Measurements from ENCODE around the gene IFI27L2. TPM values are rescaled to one million over a fixed set of nuclear protein-coding genes. Genes with fewer than 3 reads are reported as not detected.
A peak's percentile ranks its signal among the peaks of the same experiment; 100 is the strongest.

Gene IFI27L2
- total and polyA plus RNA-seq, 2 donors (not counting 1 experiment from before 2014, with no cell fraction given) = 91.4 to 225 TPM

GRCh38 chr14:94138251-94138650 is 8.8 kb upstream of the IFI27L2 start:
- TF ChIP-seq CTCF (conservative IDR thresholded peaks at IDR 0.05 in 1 of 2, IDR thresholded peaks at IDR 0.05 in 1 of 2; ENCODE audit: low read depth in 1 of 2, low read length in 2 of 2) (no peak), EZH2 (IDR thresholded peaks at IDR 0.05; ENCODE audit: low read length, missing control alignments) (no peak)
- Histone ChIP-seq H3K9me3 (ENCODE audit: control insufficient read depth, insufficient read depth, low read depth, low read length) (no peaks in the 10 kb centered on the region), H3K27me3 (ENCODE audit: control insufficient read depth, insufficient read depth, low read length) (no peaks in the 10 kb centered on the region), H2AFZ (ENCODE audit: low read length) (no peak overlapping the region), H3K4me3 (replicated peaks in 1 of 4; ENCODE audit: control extremely low read depth in 1 of 4, insufficient read depth in 1 of 4, low read depth in 3 of 4, low read length in 4 of 4) (no peak overlapping the region), H3K27ac (ENCODE audit: insufficient read depth, low read length) (no peak overlapping the region), H3K9ac (ENCODE audit: insufficient read depth, low read length) (no peak overlapping the region), H3K36me3 (ENCODE audit: control insufficient read depth, insufficient read depth, low read length) (no peaks in the 10 kb centered on the region), H3K4me1 (ENCODE audit: control insufficient read depth, extremely low read depth, insufficient read depth, low read length) (no peaks in the 10 kb centered on the region), H3K4me2 (ENCODE audit: extremely low read depth, insufficient read depth, low read length) (no peak overlapping the region), H4K20me1 (ENCODE audit: control insufficient read depth, extremely low read depth, insufficient read depth, low read length) (no peaks in the 10 kb centered on the region), H3K79me2 (ENCODE audit: control insufficient read depth, insufficient read depth, low read length) (no peaks in the 10 kb centered on the region)
- no peak for DNase-seq (ENCODE audit: low read depth in 2 of 2)

- no peaks in the 10 kb centered on the region for H3K27me3 ChIP-seq (ENCODE audit: control insufficient read depth, insufficient read depth, low read length)
- H3K27ac ChIP-seq (ENCODE audit: insufficient read depth, low read length) = no peak overlapping the region
- no peak overlapping the region for H3K9ac ChIP-seq (ENCODE audit: insufficient read depth, low read length)
- no peaks in the 10 kb centered on the region for H3K9me3 ChIP-seq (ENCODE audit: control insufficient read depth, insufficient read depth, low read depth, low read length)
- no peaks in the 10 kb centered on the region for H4K20me1 ChIP-seq (ENCODE audit: control insufficient read depth, extremely low read depth, insufficient read depth, low read length)
- no peak overlapping the region for H3K4me3 ChIP-seq (replicated peaks in 1 of 4; ENCODE audit: control extremely low read depth in 1 of 4, insufficient read depth in 1 of 4, low read depth in 3 of 4, low read length in 4 of 4)
- H3K4me2 ChIP-seq (ENCODE audit: extremely low read depth, insufficient read depth, low read length) = peak overlapping the region; percentile 66
- no peaks in the 10 kb centered on the region for H3K36me3 ChIP-seq (ENCODE audit: control insufficient read depth, insufficient read depth, low read length)
- TF ChIP-seq CTCF (conservative IDR thresholded peaks at IDR 0.05 in 1 of 2, IDR thresholded peaks at IDR 0.05 in 1 of 2; ENCODE audit: low read depth in 1 of 2, low read length in 2 of 2) = peak; percentile 98 to 99
- no peak for TF ChIP-seq EZH2 (IDR thresholded peaks at IDR 0.05; ENCODE audit: low read length, missing control alignments)
- H3K79me2 ChIP-seq (ENCODE audit: control insufficient read depth, insufficient read depth, low read length) = no peaks in the 10 kb centered on the region
- peak; percentile 62 to 82 for DNase-seq (ENCODE audit: low read depth in 2 of 2)
- H3K4me1 ChIP-seq (ENCODE audit: control insufficient read depth, extremely low read depth, insufficient read depth, low read length) = no peaks in the 10 kb centered on the region
- H2AFZ ChIP-seq (ENCODE audit: low read length) = no peak overlapping the region
Observed at GRCh38 chr14:94136575-94137331, 7.3 kb upstream of the IFI27L2 start.

GRCh38 chr14:94135476-94135875 is 6.1 kb upstream of the IFI27L2 start:
- no peak overlapping the region for H3K4me2 ChIP-seq (ENCODE audit: extremely low read depth, insufficient read depth, low read length)
- no peaks in the 10 kb centered on the region for H4K20me1 ChIP-seq (ENCODE audit: control insufficient read depth, extremely low read depth, insufficient read depth, low read length)
- no peaks in the 10 kb centered on the region for H3K36me3 ChIP-seq (ENCODE audit: control insufficient read depth, insufficient read depth, low read length)
- H3K27me3 ChIP-seq (ENCODE audit: control insufficient read depth, insufficient read depth, low read length) = no peaks in the 10 kb centered on the region
- TF ChIP-seq EZH2 (IDR thresholded peaks at IDR 0.05; ENCODE audit: low read length, missing control alignments) (no peak), CTCF (conservative IDR thresholded peaks at IDR 0.05 in 1 of 2, IDR thresholded peaks at IDR 0.05 in 1 of 2; ENCODE audit: low read depth in 1 of 2, low read length in 2 of 2) (no peak)
- H3K79me2 ChIP-seq (ENCODE audit: control insufficient read depth, insufficient read depth, low read length) = no peaks in the 10 kb centered on the region
- H3K27ac ChIP-seq (ENCODE audit: insufficient read depth, low read length) = no peak overlapping the region
- DNase-seq (ENCODE audit: low read depth in 2 of 2) = no peak
- no peak overlapping the region for H3K4me3 ChIP-seq (replicated peaks in 1 of 4; ENCODE audit: control extremely low read depth in 1 of 4, insufficient read depth in 1 of 4, low read depth in 3 of 4, low read length in 4 of 4)
- no peaks in the 10 kb centered on the region for H3K9me3 ChIP-seq (ENCODE audit: control insufficient read depth, insufficient read depth, low read depth, low read length)
- H3K4me1 ChIP-seq (ENCODE audit: control insufficient read depth, extremely low read depth, insufficient read depth, low read length) = no peaks in the 10 kb centered on the region
- no peak overlapping the region for H2AFZ ChIP-seq (ENCODE audit: low read length)
- no peak overlapping the region for H3K9ac ChIP-seq (ENCODE audit: insufficient read depth, low read length)
